ENCODE results near the gene MUC20. TPM values are rescaled to one million over a fixed set of nuclear protein-coding genes. Genes with fewer than 3 reads are reported as not detected.
"Not testable (repeated sequence)": the region's sequence is repeated elsewhere in the genome, so short reads cannot be mapped to it uniquely, and the experiment has no call there.

The MUC20 gene
- polyA plus RNA-seq, 4 donors, result 2.7 to 42.1 (median 23.0) TPM

DNA sequence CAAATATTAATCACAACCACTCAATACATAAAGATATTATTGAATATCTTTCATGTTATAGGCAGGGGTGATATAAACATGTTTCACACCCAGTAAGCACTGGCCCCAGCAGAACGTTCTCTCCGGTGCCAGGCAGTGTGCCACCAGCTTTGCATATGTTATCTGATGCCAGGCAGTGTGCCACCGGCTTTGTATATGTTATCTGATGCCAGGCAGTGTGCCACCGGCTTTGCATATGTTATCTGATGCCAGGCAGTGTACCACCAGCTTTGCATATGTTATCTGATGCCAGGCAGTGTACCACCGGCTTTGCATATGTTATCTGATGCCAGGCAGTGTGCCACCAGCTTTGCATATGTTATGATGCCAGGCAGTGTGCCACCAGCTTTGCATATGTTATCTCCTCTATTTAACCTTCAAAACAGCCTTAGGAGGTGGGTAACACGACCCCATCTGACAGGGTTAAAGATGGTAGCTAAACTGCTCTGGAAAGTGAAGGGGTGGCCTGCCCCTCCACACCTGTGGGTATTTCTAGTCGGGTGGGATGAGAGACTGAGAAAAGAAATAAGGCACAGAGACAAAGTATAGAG lies 6.9 kb downstream of the MUC20 start:
- DNase-seq (ENCODE audit: low read depth in 4 of 4, low spot score in 3 of 4), result no peak

DNA sequence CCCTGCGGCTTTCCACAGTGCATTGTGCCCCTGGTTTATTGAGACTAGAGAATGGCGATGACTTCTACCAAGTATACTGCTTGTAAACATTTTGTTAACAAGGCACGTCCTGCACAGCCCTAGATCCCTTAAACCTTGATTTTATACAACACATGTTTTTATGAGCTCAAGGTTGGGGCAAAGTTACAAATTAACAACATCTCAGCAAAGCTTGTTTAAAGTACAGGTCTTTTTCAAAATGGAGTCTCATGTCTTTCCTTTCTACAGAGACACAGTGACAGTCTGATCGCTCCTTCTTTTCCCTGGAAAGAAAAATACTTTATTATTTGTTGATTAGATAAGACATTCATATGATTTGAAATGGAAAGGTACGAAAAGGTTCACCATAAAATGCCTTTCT lies 8.0 kb downstream of the MUC20 start:
- peak in 1 of 4 donors; percentile 16 for DNase-seq (ENCODE audit: low read depth in 4 of 4, low spot score in 3 of 4)

DNA sequence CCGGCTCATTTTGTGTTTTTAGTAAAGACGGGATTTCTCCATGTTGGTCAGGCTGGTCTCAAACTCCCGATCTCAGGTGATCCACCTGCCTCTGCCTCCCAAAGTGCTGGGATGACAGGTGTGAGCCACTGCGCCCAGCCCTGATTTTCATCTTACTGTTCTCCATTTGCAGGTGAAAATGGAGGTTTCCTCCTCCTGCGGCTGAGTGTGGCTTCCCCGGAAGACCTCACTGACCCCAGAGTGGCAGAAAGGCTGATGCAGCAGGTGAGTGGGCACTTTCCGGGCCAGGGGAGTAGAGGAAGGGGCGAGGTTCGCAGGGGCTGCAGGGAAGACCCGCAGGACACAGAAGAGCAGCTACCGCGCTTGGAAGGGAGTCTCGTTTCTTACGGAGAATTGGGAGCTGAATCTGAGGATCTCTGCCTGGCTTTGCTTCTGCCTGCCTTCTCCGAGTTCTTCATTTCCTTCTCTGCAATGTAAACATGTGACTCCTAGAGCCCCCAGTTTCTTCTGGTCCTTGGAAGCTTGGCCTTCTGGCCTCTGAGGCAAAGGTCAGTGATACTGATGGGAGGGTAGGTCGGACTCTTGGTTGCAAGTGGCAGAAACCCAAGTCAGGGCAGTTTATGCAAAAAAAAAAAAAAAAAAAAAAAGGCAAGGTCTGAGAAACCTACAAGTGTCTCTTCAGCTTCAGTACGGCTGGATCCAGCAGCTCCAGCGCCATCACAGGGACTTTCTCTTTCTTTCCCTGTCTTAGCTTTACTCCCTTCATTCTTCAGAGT lies 8.9 kb downstream of the MUC20 start:
- no peak for DNase-seq (ENCODE audit: low read depth in 4 of 4, low spot score in 3 of 4)

DNA sequence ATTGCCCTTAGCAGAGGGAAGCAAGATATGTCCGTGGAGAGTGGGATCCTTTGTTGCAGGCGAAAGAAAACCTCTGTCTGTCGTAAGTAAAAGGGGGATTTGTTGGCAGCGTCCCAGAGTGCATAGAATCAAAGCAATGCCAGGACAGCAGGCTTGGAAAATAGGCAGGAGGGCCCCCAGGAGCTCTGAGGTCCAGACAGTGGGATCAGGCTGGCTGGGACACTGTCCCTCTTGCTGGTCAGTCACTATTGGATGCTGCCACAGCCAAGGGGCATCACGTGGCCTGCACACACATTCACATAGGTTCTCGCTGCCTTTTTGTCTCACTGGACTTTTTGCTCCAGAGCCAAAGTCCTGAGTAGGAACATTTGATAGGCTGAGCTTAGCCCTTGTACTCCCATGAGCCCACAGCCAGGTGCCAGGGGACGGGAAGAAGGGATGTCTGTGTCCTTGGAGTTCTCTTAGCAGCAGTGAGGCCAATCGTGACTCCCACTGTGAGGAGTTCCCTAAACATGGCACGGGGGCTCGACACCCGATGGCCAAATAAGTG lies 10.7 kb downstream of the MUC20 start:
- no peak for DNase-seq (ENCODE audit: low read depth in 4 of 4, low spot score in 3 of 4)

DNA sequence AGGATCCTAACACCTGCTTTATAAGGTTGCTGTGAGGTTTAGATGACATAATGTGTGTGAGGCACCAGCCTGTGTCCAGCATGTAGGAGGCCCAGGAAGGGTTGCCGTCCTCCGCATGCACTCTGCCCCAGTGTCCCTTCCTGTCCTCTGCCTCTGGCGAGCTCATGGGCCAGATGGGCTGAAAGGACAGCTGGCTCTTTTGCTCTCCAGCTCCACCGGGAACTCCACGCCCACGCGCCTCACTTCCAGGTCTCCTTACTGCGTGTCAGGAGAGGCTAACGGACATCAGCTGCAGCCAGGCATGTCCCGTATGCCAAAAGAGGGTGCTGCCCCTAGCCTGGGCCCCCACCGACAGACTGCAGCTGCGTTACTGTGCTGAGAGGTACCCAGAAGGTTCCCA lies 12.2 kb downstream of the MUC20 start:
- peak in 1 of 4 donors; percentile 36 for DNase-seq (ENCODE audit: low read depth in 4 of 4, low spot score in 3 of 4)

DNA sequence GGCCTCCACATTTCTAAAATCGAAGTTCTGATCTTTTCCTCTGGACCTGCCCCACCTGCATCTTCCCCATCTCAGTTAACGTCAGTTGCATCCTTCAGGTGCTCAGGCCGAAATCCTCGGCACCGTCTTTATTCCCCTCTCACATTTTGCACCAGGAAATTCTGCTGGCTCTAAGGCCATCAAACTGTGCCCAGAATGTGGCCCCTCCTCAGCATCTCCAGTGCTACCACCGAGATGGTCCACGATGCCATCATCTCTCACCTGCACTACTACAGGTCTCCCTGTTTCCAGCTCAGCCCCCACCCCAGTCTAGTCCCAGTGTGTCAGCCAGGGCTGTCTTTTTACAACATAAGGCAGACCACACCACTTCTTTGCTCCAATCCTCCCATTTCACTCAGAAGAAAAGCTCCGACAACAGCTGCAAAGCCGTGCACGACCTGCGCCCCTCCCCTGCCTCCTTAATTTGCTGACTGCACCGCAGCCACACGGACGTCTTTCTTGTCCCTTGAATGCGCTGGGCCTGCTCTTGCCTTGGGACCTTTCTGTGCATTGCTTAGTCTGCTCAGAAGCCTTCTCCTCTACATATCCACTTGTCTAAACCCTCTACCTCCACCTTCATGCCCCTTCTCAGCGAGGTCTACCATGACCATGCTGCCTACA lies 14.4 kb downstream of the MUC20 start:
- no peak for DNase-seq (ENCODE audit: low read depth in 4 of 4, low spot score in 3 of 4)

DNA sequence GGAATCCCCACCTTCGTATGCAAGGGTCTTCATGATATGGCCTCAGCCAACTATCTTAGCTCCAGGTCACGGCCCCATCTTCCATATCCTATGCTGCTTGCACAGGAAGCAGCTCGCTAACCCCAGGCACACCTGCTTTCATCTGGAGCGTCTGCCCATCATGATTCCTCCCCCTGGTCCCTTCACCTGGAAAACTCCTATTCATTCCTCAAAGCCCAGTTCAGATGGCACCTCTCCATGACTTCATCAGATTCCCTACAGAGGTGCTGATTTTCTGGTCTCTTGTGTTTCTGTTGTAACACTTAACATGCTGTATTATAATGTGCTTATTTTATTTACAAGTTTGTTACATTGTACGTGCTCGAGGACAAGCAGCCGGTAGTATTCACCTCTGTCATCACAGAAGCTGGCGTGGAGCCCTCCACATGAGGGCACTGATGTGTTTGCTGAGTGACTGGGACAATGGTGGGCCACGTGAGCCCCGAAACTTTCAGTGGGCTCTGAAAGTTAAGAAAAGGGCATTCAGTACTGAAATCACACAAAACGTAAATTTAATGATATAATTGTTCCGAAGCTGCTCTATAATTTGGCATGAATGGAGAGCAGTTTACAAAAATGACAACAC lies 16.2 kb downstream of the MUC20 start:
- no peak for DNase-seq (ENCODE audit: low read depth in 4 of 4, low spot score in 3 of 4)

DNA sequence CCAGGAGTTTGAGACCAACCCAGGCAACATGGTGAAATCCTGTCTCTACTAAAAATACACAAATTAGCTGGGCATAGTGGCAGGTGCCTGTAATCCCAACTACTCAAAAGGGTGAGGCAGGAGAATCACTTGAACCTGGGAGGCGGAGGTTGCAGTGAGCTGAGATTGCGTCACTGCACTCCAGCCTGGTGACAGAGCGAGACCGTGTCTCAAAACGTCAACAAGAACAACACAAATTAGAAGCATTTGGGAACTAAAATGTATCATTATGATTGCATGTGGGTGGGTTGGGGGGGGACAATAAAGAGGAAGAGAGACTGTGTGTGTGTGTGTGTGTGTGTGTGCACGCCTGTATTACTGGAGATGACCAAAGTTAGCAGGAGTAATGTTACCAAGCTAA lies 17.0 kb downstream of the MUC20 start:
- DNase-seq (ENCODE audit: low read depth in 4 of 4, low spot score in 3 of 4), result not testable (repeated sequence)

DNA sequence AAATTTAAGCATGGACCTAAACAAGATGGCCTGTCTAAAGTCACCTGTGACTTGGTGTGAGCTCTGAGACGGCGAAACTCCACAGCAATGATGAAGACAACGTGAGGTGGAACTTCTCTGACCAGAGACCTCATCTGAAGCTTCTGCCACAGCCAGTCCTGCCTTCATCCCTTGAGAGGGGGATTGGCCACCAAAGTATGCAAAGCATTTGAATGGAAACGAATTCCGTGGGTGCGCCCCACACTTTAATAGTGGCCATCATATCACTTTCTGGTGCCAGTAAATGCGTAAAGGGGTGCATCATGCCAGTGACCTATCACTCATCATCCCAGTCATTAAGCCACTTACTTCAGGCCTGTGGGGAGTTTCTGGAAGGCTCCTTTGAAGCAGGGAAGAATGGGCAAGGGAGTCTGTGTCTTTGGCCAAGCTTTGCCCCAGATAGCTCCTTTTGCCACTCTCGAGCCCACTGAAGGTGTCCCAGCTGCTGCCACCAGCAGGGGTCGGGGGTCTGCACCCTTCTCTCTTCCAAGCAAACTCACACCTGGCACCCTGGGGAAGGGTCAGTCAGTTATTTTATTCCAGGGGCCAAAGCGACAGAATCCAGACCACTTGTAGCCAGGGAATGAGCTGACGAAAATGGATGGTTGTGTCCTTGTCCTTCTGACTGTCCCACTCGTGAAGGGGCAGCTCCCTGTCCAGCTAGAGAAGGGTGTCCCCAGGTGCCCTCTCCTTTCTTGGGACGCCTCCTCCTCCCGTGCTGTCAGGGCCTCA lies 17.7 kb downstream of the MUC20 start:
- no peak for DNase-seq (ENCODE audit: low read depth in 4 of 4, low spot score in 3 of 4)

DNA sequence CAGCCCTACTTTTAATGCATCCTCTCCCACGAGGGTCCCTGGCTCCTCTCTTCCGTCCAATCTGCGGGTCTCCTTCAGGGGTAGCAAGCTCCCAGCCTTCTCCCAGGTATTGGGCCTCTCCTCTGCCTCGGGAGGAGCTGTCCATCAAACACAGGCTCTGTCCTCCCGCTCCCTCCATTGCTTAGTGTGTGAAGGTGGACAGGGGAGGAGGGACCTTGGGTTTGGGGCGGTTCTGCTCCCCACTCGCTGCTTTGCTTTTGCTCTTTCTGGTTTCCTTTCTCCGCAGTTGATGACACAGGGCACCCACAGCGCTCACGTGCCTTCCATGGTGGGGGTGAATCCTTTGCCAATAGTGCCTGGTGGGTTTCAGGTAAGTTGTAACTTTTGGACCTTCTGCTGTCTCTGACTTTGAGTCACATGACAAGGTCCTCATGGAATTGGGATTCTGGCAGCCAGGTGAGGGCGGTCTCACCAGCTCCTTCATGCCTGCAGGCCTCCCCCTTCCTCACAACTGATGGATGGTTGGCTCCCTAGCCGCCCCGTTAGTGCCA lies 18.9 kb downstream of the MUC20 start:
- no peak for DNase-seq (ENCODE audit: low read depth in 4 of 4, low spot score in 3 of 4)

DNA sequence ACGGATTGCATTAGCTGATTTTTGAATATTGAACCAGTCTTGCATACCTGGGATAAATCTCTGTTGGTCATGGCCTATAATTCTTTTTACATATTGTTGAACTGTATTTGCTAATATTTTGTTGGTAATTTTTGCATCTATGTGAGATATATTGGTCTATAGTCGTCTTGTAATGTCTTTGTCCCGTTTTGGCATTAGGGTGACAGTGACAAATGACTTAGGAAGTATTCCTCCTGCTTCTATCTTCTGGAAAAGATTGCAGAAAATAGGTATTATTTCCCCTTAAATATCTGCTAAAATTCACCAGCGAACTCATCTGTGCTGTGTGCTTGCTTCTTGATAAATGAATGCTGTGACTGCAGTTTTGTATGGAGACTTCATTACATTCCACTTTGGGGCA lies 23.7 kb downstream of the MUC20 start:
- DNase-seq (ENCODE audit: low read depth in 4 of 4, low spot score in 3 of 4), result no peak

DNA sequence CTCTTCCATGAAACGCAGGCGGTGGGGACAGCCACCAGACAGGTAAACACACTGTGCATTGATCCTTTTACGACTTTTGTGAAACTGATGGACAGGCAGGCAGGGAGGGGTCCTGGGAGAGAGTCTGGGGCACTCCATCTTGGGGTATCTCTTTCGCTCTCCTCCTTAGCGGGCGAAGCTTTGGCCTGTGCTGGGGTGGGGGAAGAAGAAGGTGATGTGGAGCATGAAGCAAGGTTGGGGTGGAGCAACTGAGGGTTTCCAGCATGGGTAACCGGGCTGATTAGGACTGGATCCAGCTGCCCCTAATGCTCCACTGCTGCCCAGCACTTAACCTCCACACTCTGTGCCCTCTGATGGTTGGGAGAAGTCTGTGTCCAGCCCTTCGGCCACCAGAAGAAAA lies 25.6 kb downstream of the MUC20 start:
- no peak for DNase-seq (ENCODE audit: low read depth in 4 of 4, low spot score in 3 of 4)

DNA sequence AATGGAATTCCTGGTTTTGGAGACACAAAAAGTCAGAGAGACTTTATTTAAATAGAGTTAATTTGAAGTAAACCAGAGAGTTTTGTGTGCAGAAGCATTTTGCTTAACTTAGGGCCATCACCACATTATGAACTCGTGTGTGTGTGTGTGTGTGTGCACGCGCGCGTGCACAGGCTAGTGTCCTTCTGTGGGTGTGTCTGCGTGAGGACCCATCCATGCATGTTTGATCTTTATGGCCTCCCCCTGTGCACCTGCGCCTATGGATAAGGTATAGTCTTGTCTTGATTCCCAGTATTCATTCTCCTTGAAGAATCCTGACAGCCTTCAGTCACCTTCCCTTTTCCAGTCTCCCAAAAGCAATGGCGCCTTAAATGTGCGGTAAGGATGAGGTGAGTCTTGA lies 26.0 kb downstream of the MUC20 start:
- no peak for DNase-seq (ENCODE audit: low read depth in 4 of 4, low spot score in 3 of 4)

DNA sequence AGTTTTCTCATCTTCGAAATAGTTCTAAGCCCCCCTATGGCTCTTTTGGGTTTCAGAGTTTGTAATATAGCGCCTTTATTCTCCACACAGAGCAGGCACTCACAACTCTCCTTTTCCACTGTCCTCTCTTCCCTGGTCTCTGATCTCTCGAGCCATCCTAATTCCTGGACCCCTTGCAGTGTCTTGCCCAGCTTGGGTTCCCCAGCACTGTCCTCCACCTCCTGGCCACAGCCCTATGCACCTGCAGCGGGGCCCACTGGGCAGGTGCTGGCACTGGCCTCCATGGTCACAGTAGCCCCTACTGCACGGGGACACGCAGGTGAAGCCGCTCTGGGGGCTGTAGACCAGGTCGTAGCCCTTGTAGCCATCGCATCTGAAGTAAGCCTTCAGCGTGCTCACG lies 27.9 kb downstream of the MUC20 start:
- no peak for DNase-seq (ENCODE audit: low read depth in 4 of 4, low spot score in 3 of 4)

DNA sequence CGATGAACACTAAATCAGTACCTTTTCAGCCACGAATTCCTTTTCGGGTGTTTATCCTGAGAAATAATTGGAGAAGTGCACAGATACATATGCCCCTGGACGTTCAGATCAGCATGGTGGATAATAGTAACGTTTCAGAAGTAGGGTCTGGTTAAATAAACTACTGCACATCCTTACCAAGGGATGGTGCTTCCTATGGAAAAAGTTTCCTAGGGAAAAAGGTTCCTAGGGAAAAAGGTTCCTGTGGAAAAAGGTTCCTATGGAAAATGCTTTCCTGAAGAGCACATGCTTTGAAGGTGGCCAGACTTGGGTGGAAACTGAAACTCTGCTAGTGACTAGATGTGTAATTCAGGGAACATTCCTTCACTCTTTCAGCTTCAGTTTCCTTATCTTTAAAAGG lies 28.3 kb downstream of the MUC20 start:
- DNase-seq (ENCODE audit: low read depth in 4 of 4, low spot score in 3 of 4), result not testable (repeated sequence)

DNA sequence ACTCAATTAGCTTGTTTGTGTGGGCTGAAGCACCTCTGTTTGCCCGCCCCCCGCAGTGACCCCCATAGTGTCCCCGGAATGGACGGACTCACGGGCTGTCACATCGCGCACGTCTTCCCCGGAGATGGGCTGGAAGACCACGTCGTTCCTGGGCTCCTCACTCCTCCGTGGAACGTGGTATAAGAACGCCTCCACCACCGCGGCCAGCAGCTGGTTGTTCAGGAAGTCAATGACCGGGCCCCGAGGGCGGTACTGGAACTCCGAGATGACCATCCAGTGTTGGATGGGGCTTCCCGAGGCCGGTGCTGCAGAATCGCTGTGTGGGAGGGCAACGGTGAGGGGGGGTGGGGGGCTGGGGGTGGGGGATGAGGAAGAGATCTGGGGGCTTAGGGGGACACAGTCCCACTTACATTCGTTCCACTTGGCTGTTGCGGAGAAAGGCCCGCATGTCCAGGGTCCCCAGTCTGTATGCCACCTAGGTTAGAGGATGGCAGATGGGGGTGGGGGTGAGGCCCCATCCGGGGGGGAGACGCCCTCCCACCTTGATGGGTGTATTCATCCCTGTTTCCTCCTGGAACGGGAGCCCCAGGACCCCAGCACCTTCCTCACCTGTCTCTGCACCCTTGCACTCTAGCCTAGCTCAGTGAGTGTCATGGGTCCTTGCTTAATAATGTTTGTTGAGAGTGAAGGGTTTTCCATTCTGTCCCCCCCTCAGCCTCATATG lies 30.2 kb downstream of the MUC20 start:
- DNase-seq (ENCODE audit: low read depth in 4 of 4, low spot score in 3 of 4), result no peak

DNA sequence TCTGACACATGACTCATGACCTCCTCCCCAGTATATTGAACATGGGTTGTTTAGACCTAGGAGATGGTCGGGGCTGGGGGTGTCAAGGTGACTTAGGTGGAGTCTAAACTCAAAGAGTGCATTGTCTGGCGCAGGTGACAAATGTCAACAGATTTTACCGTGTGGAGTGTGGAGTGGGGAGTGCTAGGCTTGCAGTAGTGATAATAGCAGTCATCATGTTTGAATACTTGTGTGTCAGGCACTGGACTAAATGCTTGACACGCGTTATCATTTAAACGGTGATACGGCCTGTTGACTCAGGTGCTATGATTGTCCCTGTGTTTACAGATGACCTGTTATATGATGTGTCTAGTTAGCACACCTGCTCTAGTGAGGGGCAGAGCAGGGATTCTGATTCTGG lies 30.8 kb downstream of the MUC20 start:
- DNase-seq (ENCODE audit: low read depth in 4 of 4, low spot score in 3 of 4), result no peak

DNA sequence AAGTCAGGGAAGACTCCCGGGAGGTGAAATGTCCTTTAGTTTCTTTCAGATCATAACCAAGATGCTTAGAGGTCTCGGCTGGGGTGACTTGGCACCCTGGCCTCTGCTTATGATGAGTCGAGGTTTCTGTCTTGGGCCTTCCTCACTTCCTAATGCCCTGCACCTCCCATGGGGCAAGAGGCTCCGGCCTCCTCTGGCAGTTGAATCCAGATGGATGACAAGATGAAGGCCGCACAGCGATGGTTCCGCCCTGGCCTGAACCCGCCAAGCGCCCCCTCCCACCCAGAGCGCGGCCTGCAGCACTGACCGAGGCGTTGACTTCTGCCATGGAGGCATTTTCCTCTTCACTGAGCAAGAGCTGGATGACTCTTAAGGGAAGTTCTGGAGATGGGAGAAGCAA lies 31.3 kb downstream of the MUC20 start:
- no peak for DNase-seq (ENCODE audit: low read depth in 4 of 4, low spot score in 3 of 4)

DNA sequence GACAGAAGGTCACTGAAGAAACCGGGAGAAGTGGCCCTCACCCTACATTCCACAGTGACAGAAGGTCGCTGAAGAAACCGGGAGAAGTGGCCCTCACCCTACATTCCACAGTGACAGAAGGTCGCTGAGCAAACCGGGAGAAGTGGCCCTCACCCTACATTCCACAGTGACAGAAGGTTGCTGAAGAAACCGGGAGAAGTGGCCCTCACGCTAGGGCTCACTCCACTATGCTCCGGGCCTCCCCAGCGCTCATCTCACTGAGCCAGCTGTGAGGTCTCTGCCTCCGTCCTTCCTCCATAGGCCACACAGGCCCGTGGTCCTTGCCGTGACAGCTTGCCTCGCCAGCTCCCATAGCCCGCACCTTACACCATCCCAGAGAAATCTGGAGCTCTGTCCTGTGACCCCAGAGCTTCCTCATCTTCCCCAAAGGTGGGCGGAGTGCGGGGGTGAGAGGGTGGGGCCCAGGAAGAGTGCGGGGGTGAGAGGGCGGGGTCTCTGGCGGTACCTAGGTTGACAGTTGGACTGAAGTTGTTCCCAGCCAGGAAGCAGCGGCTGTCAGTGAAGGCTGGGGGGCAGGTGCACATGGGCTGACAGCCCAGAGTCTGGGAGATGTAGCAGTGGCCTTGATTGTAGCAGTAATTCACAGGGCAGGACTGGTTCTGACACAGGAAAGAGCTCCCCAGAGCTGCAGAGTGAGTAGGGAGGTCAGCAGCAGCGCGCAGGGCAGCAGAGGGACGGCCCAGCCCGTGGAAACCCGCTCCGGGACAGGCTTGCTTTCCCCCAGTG lies 32.0 kb downstream of the MUC20 start:
- DNase-seq (ENCODE audit: low read depth in 4 of 4, low spot score in 3 of 4), result no peak
